ENCODE results near the gene UQCRQ.

UQCRQ gene

GRCh38 chr5:132871459-132872284 is 5.2 kb downstream of the UQCRQ start:
- DNase-seq (ENCODE audit: low spot score) = no peak

- DNase-seq (ENCODE audit: low spot score) = no peak
Observed at GRCh38 chr5:132872788-132873118, 6.3 kb downstream of the UQCRQ start.

GRCh38 chr5:132873119-132873929 is 6.9 kb downstream of the UQCRQ start, which contains the start of gene LEAP2:
Gene LEAP2 (plus strand): TSS chr5:132873668. CDS start chr5:132873695, 27 bp downstream.
- DNase-seq (ENCODE audit: low spot score) = no peak

GRCh38 chr5:132873930-132874271 is 7.5 kb downstream of the UQCRQ start:
- DNase-seq (ENCODE audit: low spot score) = no peak

GRCh38 chr5:132876020-132876759 is 9.7 kb downstream of the UQCRQ start:
- DNase-seq (ENCODE audit: low spot score) = no peak

GRCh38 chr5:132877466-132877865 is 11.0 kb downstream of the UQCRQ start:
- DNase-seq (ENCODE audit: low spot score) = no peak

GRCh38 chr5:132877938-132878337 is 11.5 kb downstream of the UQCRQ start:
- DNase-seq (ENCODE audit: low spot score) = peak; percentile 46

- peak; percentile 69 for DNase-seq (ENCODE audit: low spot score)
Observed at GRCh38 chr5:132883261-132883834, 16.9 kb downstream of the UQCRQ start.

GRCh38 chr5:132884548-132884947 is 18.1 kb downstream of the UQCRQ start:
- no peak for DNase-seq (ENCODE audit: low spot score)

GRCh38 chr5:132886064-132886823 is 19.8 kb downstream of the UQCRQ start:
- no peak for DNase-seq (ENCODE audit: low spot score)

- no peak for DNase-seq (ENCODE audit: low spot score)
Observed at GRCh38 chr5:132887283-132887682, 20.8 kb downstream of the UQCRQ start.

GRCh38 chr5:132889501-132889900 is 23.1 kb downstream of the UQCRQ start:
- no peak for DNase-seq (ENCODE audit: low spot score)

- no peak for DNase-seq (ENCODE audit: low spot score)
Observed at GRCh38 chr5:132890817-132891216, 24.4 kb downstream of the UQCRQ start.

GRCh38 chr5:132895719-132896305 is 29.4 kb downstream of the UQCRQ start:
- no peak for DNase-seq (ENCODE audit: low spot score)

GRCh38 chr5:132896685-132897084 is 30.2 kb downstream of the UQCRQ start:
- DNase-seq (ENCODE audit: low spot score) = no peak

GRCh38 chr5:132898094-132898493 is 31.7 kb downstream of the UQCRQ start:
- no peak for DNase-seq (ENCODE audit: low spot score)

GRCh38 chr5:132901036-132901435 is 34.6 kb downstream of the UQCRQ start:
- DNase-seq (ENCODE audit: low spot score) = no peak

- no peak for DNase-seq (ENCODE audit: low spot score)
Observed at GRCh38 chr5:132901730-132902129, 35.3 kb downstream of the UQCRQ start.

GRCh38 chr5:132905938-132906337 is 39.5 kb downstream of the UQCRQ start:
- no peak for DNase-seq (ENCODE audit: low spot score)

GRCh38 chr5:132907161-132907560 is 40.7 kb downstream of the UQCRQ start:
- DNase-seq (ENCODE audit: low spot score) = no peak

GRCh38 chr5:132909702-132910101 is 43.3 kb downstream of the UQCRQ start:
- no peak for DNase-seq (ENCODE audit: low spot score)
